Muscle layer of colon (tissue), 2 donors: ENCODE measurements around the gene MYCN.

ENCODE experiments used
- H3K27ac ChIP-seq: one replicate; pipeline ENCODE4 v1.7.0; 2013; ENCODE audit warnings: low read depth, mild to moderate bottlenecking, low read length, moderate library complexity
- H3K27me3 ChIP-seq, 2 donors: one replicate each; pipeline ENCODE4 v1.7.0; 2013; ENCODE audit warnings: low read length in 2 of 2, mild to moderate bottlenecking in 2 of 2; ENCODE audit not compliant: insufficient read depth in 2 of 2, control insufficient read depth in 1 of 2
- H3K36me3 ChIP-seq: one replicate; pipeline ENCODE4 v1.7.0; 2013; ENCODE audit warnings: mild to moderate bottlenecking, low read length; ENCODE audit not compliant: insufficient read depth
- H3K4me1 ChIP-seq: one replicate; pipeline ENCODE4 v1.7.0; 2013; ENCODE audit warnings: mild to moderate bottlenecking, low read length; ENCODE audit not compliant: insufficient read depth
- H3K4me3 ChIP-seq, 2 donors: one replicate each; pipeline ENCODE4 v1.7.0; 2013; ENCODE audit warnings: low read length in 2 of 2, low read depth in 1 of 2, mild to moderate bottlenecking in 1 of 2, moderate library complexity in 1 of 2
- H3K9ac ChIP-seq: one replicate; pipeline ENCODE4 v1.7.0; 2013; ENCODE audit warnings: low read length
- H3K9me3 ChIP-seq: one replicate; pipeline ENCODE4 v1.7.0; 2013; ENCODE audit warnings: mild to moderate bottlenecking, low read length
- donor health status: abdominal sarcoma.
- donor health status: Adenocarcinoma of cecum.

MYCN gene

DNA sequence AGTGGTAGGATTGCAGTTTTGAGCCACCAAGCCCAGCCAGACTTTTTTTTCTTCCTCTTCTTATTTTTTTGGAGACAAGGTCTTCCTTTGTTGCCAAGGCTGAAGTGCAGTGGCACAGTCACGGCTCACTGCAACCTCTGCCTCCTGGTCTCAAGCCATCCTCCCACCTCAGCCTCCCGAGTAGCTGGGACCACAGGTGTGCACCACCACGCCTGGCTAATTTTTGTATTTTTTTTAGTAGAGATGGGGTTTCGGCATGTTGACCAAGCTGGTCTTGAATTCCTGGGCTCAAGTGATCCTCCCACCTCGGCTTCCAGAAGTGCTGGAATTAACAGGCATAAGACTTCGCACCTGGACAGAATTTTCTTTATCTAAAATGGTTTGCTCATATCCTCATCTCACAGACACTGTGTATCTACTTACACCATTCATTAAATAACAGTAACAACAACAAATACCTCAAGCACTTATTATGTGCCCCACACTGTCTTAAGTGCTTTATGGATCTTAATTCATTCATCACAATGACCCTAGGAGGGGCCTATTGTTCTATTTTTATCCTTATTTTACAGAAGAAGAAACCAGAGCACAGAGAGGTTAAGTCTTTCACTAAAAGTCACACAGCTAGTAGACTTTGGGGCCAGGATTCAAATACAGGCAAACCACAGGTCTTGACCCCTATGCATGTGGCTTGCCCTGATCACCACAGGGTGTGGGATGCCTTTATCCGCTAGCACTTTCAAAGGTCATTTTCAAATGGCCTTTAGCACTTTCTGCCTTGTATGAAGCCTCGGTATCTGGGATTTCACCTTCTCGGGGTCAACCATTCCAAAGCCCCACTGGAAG is 39.6 kb downstream of the MYCN start:
- no peaks in the 10 kb centered on the region for H3K9me3 ChIP-seq
- no peak overlapping the region for H3K4me3 ChIP-seq
- no peaks in the 10 kb centered on the region for H3K4me1 ChIP-seq
- H3K36me3 ChIP-seq = no peaks in the 10 kb centered on the region
- no peak overlapping the region for H3K27ac ChIP-seq
- no peak overlapping the region for H3K9ac ChIP-seq
- H3K27me3 ChIP-seq = no peaks in the 10 kb centered on the region

- H3K4me1 ChIP-seq = no peaks in the 10 kb centered on the region
- no peaks in the 10 kb centered on the region for H3K9me3 ChIP-seq
- H3K27ac ChIP-seq = no peak overlapping the region
Observed at GRCh38 chr2:15980605-15981098, 40.3 kb downstream of the MYCN start.

GRCh38 chr2:15981646-15982045 is 41.3 kb downstream of the MYCN start:
- H3K9ac ChIP-seq = no peak overlapping the region

More at GRCh38 chr2:15980605-15981098, 40.3 kb downstream of the MYCN start:
- H3K9ac ChIP-seq = no peak overlapping the region
- no peak overlapping the region for H3K4me3 ChIP-seq
- no peaks in the 10 kb centered on the region for H3K36me3 ChIP-seq
- no peaks in the 10 kb centered on the region for H3K27me3 ChIP-seq

GRCh38 chr2:15982285-15983044 is 42.1 kb downstream of the MYCN start:
- Histone ChIP-seq H3K4me1 (no peaks in the 10 kb centered on the region), H3K27me3 (no peaks in the 10 kb centered on the region), H3K9ac (no peak overlapping the region), H3K9me3 (no peaks in the 10 kb centered on the region), H3K36me3 (no peaks in the 10 kb centered on the region), H3K27ac (no peak overlapping the region), H3K4me3 (no peak overlapping the region)

More at GRCh38 chr2:15981646-15982045, 41.3 kb downstream of the MYCN start:
- Histone ChIP-seq H3K4me3 (no peak overlapping the region), H3K36me3 (no peaks in the 10 kb centered on the region), H3K27ac (no peak overlapping the region), H3K27me3 (no peaks in the 10 kb centered on the region), H3K9me3 (no peaks in the 10 kb centered on the region), H3K4me1 (no peaks in the 10 kb centered on the region)

GRCh38 chr2:15983496-15983895 is 43.1 kb downstream of the MYCN start:
- no peak overlapping the region for H3K27ac ChIP-seq
- no peaks in the 10 kb centered on the region for H3K9me3 ChIP-seq
- H3K4me3 ChIP-seq = no peak overlapping the region
- no peaks in the 10 kb centered on the region for H3K27me3 ChIP-seq
- H3K4me1 ChIP-seq = no peaks in the 10 kb centered on the region
- H3K9ac ChIP-seq = no peak overlapping the region
- H3K36me3 ChIP-seq = no peaks in the 10 kb centered on the region

GRCh38 chr2:15984368-15985255 is 44.3 kb downstream of the MYCN start:
- Histone ChIP-seq H3K9ac (no peak overlapping the region), H3K27ac (no peak overlapping the region), H3K4me3 (no peak overlapping the region), H3K36me3 (no peaks in the 10 kb centered on the region), H3K9me3 (no peaks in the 10 kb centered on the region), H3K27me3 (no peaks in the 10 kb centered on the region), H3K4me1 (no peaks in the 10 kb centered on the region)

- Histone ChIP-seq H3K9me3 (no peaks in the 10 kb centered on the region), H3K4me3 (no peak overlapping the region), H3K4me1 (no peaks in the 10 kb centered on the region), H3K27ac (no peak overlapping the region), H3K27me3 (no peaks in the 10 kb centered on the region), H3K36me3 (no peaks in the 10 kb centered on the region), H3K9ac (no peak overlapping the region)
Observed at GRCh38 chr2:15985531-15985930, 45.2 kb downstream of the MYCN start.

DNA sequence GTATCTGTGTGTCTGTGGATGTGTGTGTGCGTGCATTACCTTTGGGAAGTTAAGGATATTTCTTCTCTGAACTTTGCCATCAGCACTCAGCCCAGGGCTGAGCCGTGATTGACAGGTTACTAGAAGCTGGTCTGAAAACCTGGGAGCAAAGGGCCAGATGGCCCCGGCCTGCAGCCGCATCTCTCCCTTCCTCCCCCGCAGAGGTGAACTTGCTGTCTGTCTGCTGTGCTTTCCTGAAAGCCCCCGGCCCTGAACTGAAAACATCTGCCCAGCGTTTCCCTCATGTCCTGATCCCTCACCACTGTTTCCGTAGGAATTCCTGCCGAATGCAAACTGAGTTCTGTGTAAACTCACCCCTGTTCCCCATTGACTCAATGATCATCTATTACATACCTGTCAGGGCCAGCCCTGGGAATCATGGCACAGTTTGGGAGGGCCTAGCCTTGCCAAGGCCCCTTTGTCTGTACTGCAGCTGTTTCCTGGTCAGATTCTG is 45.8 kb downstream of the MYCN start:
- H3K27ac ChIP-seq = no peak overlapping the region
- no peaks in the 10 kb centered on the region for H3K27me3 ChIP-seq
- H3K9me3 ChIP-seq = no peaks in the 10 kb centered on the region
- H3K9ac ChIP-seq = no peak overlapping the region
- H3K4me3 ChIP-seq = no peak overlapping the region
- H3K4me1 ChIP-seq = no peaks in the 10 kb centered on the region
- H3K36me3 ChIP-seq = no peaks in the 10 kb centered on the region

- no peaks in the 10 kb centered on the region for H3K4me1 ChIP-seq
- no peak overlapping the region for H3K9ac ChIP-seq
- H3K36me3 ChIP-seq = no peaks in the 10 kb centered on the region
- H3K4me3 ChIP-seq = no peak overlapping the region
- H3K27ac ChIP-seq = no peak overlapping the region
- H3K27me3 ChIP-seq = no peaks in the 10 kb centered on the region
- no peaks in the 10 kb centered on the region for H3K9me3 ChIP-seq
Observed at GRCh38 chr2:15986644-15987043, 46.3 kb downstream of the MYCN start.

GRCh38 chr2:15988733-15989132 is 48.4 kb downstream of the MYCN start:
- Histone ChIP-seq H3K4me1 (no peaks in the 10 kb centered on the region), H3K4me3 (no peak overlapping the region), H3K27me3 (no peaks in the 10 kb centered on the region), H3K9ac (no peak overlapping the region), H3K36me3 (no peaks in the 10 kb centered on the region), H3K27ac (no peak overlapping the region), H3K9me3 (no peaks in the 10 kb centered on the region)

DNA sequence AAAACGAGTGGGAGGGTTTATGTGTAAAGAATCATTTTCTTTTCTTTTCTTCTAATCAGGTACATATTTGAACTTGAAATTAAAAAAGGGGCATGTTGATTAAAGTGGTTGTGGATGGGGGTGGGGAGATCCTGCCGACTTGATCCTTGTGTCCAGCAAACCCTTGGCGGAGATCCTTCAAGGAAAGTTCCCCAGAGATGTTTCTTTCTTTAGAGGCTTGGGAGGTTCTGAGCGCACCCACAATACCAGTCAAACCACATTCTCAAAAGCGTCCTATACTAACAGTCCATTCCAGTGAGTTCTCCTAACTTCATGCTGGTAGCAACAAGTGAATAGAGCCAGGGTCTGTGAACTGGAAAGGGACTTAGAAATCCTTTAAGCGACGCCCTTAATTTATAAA is 49.2 kb downstream of the MYCN start:
- H3K27me3 ChIP-seq = no peaks in the 10 kb centered on the region
- no peaks in the 10 kb centered on the region for H3K36me3 ChIP-seq
- no peak overlapping the region for H3K27ac ChIP-seq
- H3K9ac ChIP-seq = no peak overlapping the region
- no peaks in the 10 kb centered on the region for H3K4me1 ChIP-seq
- no peak overlapping the region for H3K4me3 ChIP-seq
- H3K9me3 ChIP-seq = no peaks in the 10 kb centered on the region
